Glutamatergic neuron (in vitro differentiated cells): ENCODE data around the gene JAG1. TPM values are rescaled to one million over a fixed set of nuclear protein-coding genes. Genes with fewer than 3 reads are reported as not detected.

ENCODE experiments used
- DNase-seq: peaks from one replicate; pipeline ENCODE4 v3.0.0; 2022
- H3K27ac Mint-ChIP-seq: one replicate; pipeline ENCODE4 v1.8.0; 2020; ENCODE audit warnings: mild to moderate bottlenecking, mixed read lengths, inconsistent platforms; ENCODE audit not compliant: unreplicated experiment
- H3K27me3 Mint-ChIP-seq: one replicate; pipeline ENCODE4 v1.8.0; 2020; ENCODE audit warnings: mild to moderate bottlenecking, moderate library complexity, mixed read lengths, inconsistent platforms; ENCODE audit not compliant: unreplicated experiment
- H3K36me3 Mint-ChIP-seq: one replicate; pipeline ENCODE4 v1.8.0; 2020; ENCODE audit warnings: mild to moderate bottlenecking, mixed read lengths, inconsistent platforms; ENCODE audit not compliant: unreplicated experiment
- H3K4me1 Mint-ChIP-seq: one replicate; pipeline ENCODE4 v1.8.0; 2020; ENCODE audit warnings: mild to moderate bottlenecking, low read depth, mixed read lengths, inconsistent platforms; ENCODE audit not compliant: unreplicated experiment
- H3K4me3 Mint-ChIP-seq: one replicate; pipeline ENCODE4 v1.8.0; 2020; ENCODE audit warnings: mild to moderate bottlenecking, mixed read lengths, inconsistent platforms; ENCODE audit not compliant: unreplicated experiment
- H3K9me3 Mint-ChIP-seq: one replicate; pipeline ENCODE4 v1.8.0; 2020; ENCODE audit warnings: mild to moderate bottlenecking, moderate library complexity, mixed read lengths, inconsistent platforms; ENCODE audit not compliant: unreplicated experiment
- total RNA-seq: library from RNA; stranded (reverse); fragmentation: NEBNext Ultra II Directional; extraction: Animal tissue kit (Norgen Biotek cat#: 25700); gene quantifications from one replicate; pipeline ENCODE4 v1.2.1, GENCODE V29; 2021; ENCODE audit not compliant: unreplicated experiment
- TF ChIP-seq, protein P1 (sequence below): fragments of 200-600 bp; sonication (generic); IDR thresholded peaks from one replicate; pipeline ENCODE4 v1.5.0; 2021; ENCODE audit not compliant: partially characterized antibody, unreplicated experiment

Gene JAG1
- total RNA-seq, 1 donor from 2014 or later, result 11.4 TPM

DNA sequence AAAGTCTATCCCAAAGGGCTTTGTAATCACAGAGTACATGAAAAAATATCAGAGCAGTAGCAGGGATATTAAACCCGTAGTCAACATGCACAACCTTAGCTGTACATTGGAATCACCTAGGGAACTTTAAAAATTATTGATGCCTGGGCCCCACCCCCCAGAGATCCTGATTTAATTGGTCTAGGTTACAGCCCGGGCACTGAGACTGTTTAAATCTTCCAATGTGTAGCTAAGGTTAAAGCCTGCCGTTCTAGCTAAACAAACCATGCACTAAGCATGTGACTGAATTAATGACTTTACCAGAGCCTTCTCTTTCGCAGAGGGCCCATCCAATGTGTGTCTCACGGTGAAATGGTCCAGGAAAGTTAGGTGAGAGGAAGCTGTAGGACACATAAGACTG is 14.1 kb upstream of the JAG1 start:
- peaks cover 3% of the 10 kb centered on the region for H3K27me3 Mint-ChIP-seq
- H3K4me3 Mint-ChIP-seq, result no peak overlapping the region
- no peaks in the 10 kb centered on the region for H3K36me3 Mint-ChIP-seq
- no peak for DNase-seq
- no peak overlapping the region for H3K27ac Mint-ChIP-seq
- H3K9me3 Mint-ChIP-seq, result no peaks in the 10 kb centered on the region
- H3K4me1 Mint-ChIP-seq, result peaks cover 7% of the 10 kb centered on the region
- TF ChIP-seq, protein P1, sequence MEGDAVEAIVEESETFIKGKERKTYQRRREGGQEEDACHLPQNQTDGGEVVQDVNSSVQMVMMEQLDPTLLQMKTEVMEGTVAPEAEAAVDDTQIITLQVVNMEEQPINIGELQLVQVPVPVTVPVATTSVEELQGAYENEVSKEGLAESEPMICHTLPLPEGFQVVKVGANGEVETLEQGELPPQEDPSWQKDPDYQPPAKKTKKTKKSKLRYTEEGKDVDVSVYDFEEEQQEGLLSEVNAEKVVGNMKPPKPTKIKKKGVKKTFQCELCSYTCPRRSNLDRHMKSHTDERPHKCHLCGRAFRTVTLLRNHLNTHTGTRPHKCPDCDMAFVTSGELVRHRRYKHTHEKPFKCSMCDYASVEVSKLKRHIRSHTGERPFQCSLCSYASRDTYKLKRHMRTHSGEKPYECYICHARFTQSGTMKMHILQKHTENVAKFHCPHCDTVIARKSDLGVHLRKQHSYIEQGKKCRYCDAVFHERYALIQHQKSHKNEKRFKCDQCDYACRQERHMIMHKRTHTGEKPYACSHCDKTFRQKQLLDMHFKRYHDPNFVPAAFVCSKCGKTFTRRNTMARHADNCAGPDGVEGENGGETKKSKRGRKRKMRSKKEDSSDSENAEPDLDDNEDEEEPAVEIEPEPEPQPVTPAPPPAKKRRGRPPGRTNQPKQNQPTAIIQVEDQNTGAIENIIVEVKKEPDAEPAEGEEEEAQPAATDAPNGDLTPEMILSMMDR, result no peak

- DNase-seq, result no peak
- peaks cover 3% of the 10 kb centered on the region for H3K27me3 Mint-ChIP-seq
- peaks cover 7% of the 10 kb centered on the region for H3K4me1 Mint-ChIP-seq
- no peaks in the 10 kb centered on the region for H3K36me3 Mint-ChIP-seq
- H3K9me3 Mint-ChIP-seq, result no peaks in the 10 kb centered on the region
- TF ChIP-seq, protein P1, result no peak
- no peak overlapping the region for H3K27ac Mint-ChIP-seq
- H3K4me3 Mint-ChIP-seq, result no peak overlapping the region
These were observed 12.7 kb upstream of the JAG1 start for GRCh38 chr20:10686356-10687133.

- H3K27ac Mint-ChIP-seq, result no peak overlapping the region
- H3K27me3 Mint-ChIP-seq, result peaks cover 3% of the 10 kb centered on the region
- no peaks in the 10 kb centered on the region for H3K9me3 Mint-ChIP-seq
- TF ChIP-seq, protein P1, result no peak
- no peak overlapping the region for H3K4me3 Mint-ChIP-seq
- H3K36me3 Mint-ChIP-seq, result no peaks in the 10 kb centered on the region
- DNase-seq, result no peak
- H3K4me1 Mint-ChIP-seq, result peaks cover 7% of the 10 kb centered on the region
These were observed 9.7 kb upstream of the JAG1 start for GRCh38 chr20:10683537-10683936.

- TF ChIP-seq, protein P1, result no peak
- H3K4me3 Mint-ChIP-seq, result no peak overlapping the region
- H3K27ac Mint-ChIP-seq, result no peak overlapping the region
These were observed 9.1 kb upstream of the JAG1 start for GRCh38 chr20:10682939-10683338.

GRCh38 chr20:10681494-10681893 is 7.7 kb upstream of the JAG1 start:
- TF ChIP-seq, protein P1, result no peak
- Mint-ChIP-seq H3K27me3 (peaks cover 3% of the 10 kb centered on the region), H3K9me3 (no peaks in the 10 kb centered on the region), H3K36me3 (no peaks in the 10 kb centered on the region), H3K4me1 (peaks cover 1% of the 10 kb centered on the region), H3K27ac (no peak overlapping the region), H3K4me3 (no peak overlapping the region)
- no peak for DNase-seq

More at GRCh38 chr20:10682939-10683338, 9.1 kb upstream of the JAG1 start:
- DNase-seq, result no peak
- H3K4me1 Mint-ChIP-seq, result peaks cover 7% of the 10 kb centered on the region
- H3K9me3 Mint-ChIP-seq, result no peaks in the 10 kb centered on the region
- no peaks in the 10 kb centered on the region for H3K36me3 Mint-ChIP-seq
- peaks cover 3% of the 10 kb centered on the region for H3K27me3 Mint-ChIP-seq
